DMS53 (cell line): ENCODE data around the gene SNX21.
"Not testable (repeated sequence)": the region's sequence is repeated elsewhere in the genome, so short reads cannot be mapped to it uniquely, and the experiment has no call there.

Experiments
- DNase-seq: peaks from one replicate; lab custom pipeline; 2025; lab: John Stamatoyannopoulos, UW

SNX21 gene, protein sequence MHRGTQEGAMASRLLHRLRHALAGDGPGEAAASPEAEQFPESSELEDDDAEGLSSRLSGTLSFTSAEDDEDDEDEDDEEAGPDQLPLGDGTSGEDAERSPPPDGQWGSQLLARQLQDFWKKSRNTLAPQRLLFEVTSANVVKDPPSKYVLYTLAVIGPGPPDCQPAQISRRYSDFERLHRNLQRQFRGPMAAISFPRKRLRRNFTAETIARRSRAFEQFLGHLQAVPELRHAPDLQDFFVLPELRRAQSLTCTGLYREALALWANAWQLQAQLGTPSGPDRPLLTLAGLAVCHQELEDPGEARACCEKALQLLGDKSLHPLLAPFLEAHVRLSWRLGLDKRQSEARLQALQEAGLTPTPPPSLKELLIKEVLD

DNA sequence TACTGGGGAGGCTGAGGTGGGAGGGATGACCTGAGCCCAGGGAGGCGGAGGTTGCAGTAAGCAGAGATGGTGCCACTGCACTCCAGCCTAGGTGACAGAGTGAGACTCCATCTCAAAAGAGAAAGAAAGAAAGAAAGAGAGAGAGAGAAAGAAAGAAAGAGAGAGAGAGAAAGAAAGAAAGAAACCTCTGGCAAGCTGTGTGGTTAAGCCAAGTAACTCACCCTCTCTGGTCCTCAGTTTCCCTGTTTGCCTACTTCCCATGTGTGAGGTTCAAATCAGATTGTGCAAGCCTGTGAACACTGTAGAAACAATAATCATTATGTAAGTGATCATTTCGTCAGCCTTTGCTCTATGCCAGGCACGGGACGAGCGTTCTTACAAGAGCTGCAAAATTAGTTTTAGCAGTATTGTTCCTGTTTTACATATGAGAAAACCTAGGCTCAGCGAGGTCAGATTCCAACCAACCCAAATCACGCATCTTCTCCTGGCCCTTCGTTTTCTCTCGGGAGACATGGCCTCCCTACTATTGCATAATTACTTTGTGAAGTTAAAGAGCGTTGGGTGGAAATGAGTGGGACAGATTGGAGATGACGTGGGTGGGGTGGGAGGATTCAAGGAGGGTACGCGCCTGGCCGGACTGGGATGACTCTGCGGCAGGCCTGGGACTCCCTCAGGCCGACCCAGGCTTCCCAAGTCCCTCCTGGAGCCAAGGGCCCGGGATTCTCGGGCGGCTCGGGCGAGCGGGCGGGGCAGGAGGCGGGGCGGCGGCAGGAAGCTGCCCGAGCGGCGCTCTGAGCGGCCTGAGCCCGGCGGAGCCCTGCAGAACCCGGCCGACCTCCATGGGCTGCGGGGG is at the start of gene SNX21:
TSS of gene SNX21 (plus strand) at position 770 of the 853 bp plus-strand sequence. CDS start 121 bp downstream, outside the sequence.
- peak; percentile 90 for DNase-seq

DNA sequence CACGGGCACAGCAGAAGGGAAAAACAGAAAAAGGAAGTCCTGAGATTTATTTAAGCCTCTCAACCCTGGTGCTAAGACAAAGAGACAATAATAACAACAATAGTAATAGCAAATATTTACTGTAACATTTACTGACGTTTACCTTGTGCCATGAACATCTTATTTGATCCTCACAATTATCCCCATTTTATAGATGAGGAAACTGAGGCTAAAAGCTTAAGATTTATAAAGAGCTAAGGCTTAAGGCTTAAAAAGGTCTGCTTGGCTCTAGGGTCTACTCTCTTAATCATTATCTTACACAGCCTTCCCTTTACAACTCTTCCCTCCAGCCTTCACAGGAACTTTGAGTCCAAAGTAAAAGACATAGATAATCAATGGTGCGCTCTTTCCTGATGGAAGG is 45.2 kb upstream of the SNX21 start:
- no peak for DNase-seq

GRCh38 chr20:45792317-45793118 is 41.1 kb upstream of the SNX21 start:
- peak; percentile 52 for DNase-seq

DNA sequence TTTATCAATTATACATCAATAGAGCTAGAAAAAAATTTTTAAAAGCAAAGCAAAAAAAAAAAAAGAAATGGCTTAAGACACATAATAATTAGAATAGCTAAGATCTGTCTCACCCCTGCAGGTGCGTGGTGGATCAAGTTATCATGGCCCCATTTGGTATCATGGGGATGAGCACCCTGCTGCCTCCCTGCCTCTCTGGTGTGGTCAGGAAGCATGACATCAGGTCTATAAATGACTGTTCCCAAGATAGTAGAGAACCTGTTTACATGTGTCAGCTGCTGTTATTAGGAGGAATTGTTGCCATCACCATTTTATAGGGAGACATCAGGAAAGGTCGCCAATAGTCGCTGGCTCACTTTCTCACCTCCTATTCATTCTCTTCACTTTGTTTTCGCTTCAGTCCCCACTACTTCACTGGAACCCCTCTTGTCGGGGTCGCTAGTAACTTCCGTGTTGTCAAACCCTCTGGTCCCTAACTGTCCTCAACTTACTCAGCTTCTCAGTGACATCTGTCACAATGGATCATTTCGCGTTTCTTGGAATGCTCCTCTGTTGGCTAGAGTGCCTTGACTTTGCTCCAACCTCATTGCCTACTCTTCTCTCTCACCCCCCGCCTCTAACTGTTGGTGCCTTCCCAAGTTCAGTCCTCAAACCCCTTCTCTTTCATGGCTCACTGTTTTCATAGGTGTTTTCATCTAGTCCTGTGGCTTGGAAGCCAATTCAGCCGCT is 37.1 kb upstream of the SNX21 start:
- no peak for DNase-seq

DNA sequence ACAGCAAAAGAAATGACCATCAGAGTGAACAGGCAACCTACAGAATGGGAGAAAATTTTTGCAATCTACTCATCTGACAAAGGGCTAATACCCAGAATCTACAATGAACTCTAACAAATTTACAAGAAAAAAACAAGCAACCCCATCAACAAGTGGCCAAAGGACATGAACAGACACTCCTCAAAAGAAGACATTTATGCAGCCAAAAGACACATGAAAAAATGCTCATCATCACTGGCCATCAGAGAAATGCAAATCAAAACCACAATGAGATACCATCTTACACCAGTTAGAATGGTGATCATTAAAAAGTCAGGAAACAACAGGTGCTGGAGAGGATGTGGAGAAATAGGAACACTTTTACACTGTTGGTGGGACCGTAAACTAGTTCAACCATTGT is 36.1 kb upstream of the SNX21 start:
- not testable (repeated sequence) for DNase-seq

DNA sequence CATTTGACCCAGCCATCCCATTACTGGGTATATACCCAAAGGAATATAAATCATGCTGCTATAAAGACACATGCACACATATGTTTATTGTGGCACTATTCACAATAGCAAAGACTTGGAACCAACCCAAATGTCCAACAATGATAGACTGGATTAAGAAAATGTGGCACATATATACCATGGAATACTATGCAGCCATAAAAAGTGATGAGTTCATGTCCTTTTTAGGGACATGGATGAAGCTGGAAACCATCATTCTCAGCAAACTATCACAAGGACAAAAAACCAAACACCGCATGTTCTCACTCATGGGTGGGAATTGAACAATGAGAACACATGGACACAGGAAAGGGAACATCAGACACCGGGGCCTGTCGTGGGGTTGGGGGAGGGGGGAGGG is 35.6 kb upstream of the SNX21 start:
- not testable (repeated sequence) for DNase-seq

GRCh38 chr20:45798935-45799642 is 34.5 kb upstream of the SNX21 start:
- peak; percentile 85 for DNase-seq

DNA sequence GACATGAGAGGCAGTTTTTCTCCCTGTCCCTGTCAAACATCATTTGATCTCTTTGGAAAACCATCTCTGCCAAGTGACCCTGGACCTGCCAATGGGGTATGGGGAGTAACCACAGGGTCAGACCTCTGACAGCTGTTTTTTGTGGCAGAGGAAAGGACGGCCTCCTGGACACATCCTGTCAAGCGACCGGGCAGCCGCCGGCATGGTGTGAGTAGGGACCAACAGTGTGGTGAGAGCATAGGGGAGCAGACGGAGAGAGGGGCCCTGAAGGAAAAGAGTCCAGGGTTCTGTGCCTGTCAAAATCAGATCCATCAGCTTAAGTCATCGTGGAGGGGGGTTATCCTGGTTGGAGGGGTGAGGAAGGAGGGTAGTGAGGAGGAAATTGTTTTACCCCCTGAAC is 31.7 kb upstream of the SNX21 start:
- no peak for DNase-seq

DNA sequence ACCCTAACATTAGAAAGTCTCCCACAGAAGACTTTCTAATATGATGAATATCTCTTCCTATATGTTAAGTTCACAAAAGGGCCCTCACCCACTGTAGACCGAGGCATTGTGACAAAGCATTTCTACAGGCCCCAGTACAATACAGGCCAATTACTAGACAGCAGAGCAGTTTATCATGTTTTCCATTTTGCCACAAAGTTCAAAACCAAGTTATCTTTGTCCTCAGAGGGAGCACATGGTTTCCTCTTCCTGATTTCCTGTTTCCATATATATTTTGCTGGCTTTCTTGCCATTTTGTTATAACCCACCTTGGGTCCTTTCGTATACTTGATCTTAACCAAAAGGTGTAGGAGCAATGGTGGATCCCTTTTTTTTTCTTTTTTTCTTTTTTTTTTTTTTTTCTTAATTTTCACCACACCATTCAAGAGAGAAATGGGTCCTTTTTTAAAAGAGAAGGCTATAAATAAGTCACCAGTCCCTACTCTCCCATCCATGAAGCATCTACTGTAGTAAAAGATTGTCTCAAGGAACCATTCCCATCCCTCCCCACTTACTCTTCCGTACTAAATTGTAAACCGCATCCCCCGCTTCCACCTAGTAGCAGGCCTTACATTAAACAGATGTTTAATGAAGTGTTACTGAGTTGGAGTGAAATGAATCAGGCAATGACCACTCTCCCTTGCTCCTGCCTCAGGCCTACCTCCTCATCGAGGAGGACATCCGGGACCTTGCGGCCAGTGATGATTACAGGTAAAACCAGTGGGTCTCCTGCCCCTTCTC is 23.2 kb upstream of the SNX21 start:
- no peak for DNase-seq

- DNase-seq, result peak; percentile 100
These were observed 21.2 kb upstream of the SNX21 start, which contains the start of gene UBE2C for GRCh38 chr20:45812157-45813005. Gene UBE2C (plus strand): TSS chr20:45812644. CDS start chr20:45812696, 52 bp downstream.

GRCh38 chr20:45813006-45813340 is 20.6 kb upstream of the SNX21 start:
- no peak for DNase-seq

DNA sequence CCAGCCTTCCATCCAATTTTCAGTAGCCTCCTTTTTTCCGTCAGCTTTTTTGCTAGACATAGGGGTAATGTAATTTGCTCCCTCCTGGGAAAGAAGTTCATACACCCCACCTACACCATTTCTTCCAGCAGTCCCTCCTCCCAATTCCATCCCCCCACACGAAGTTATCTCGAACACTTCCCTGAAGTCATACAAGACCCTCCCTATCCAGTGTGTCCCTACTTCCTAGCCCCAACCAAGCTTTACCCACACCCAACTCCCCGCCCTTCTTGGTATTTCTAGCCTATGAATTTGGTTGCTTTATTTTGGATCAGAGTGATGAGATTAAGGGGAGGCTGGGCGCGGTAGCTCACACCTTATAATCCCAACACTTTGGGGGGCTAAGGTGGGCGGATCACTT is 20.1 kb upstream of the SNX21 start:
- DNase-seq, result no peak

DNA sequence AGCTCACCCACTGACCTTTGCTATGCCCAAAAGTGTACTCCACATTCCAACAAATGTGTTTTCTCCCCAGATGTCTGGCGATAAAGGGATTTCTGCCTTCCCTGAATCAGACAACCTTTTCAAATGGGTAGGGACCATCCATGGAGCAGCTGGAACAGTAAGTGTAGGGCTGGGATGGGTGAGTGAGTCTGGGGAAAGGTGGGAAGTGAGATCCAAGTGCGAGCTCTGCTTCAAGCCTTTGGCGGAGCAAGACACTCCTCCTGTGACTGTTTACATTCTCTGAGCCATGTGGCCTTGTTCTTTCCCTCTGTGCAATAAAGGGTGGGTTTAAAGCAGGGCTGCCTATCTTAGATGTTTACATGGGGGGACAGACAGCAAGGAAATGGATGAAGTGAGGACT is 19.3 kb upstream of the SNX21 start:
- DNase-seq, result no peak

DNA sequence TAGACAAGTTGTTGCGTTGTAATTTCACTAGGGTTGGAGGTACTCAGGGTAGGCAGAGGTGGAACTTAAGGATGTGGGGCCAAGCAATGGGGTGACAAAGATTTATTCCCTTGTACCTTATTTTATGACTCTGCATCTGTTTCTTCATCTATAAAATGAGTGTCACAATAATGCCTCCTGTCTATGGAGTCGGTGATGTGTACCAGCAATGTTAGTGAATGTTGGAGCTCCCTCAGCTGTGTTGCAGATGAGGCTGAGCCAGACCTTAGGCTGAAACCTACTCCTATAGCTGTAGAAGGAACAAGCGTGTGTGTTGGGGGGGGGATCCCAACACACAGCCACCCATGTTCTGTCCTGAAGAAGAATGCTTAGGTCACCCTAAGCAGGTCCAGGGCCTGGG is 16.6 kb upstream of the SNX21 start:
- no peak for DNase-seq

GRCh38 chr20:45817376-45818194 is 16.0 kb upstream of the SNX21 start:
- DNase-seq, result peak; percentile 26

GRCh38 chr20:45818239-45818638 is 15.4 kb upstream of the SNX21 start:
- DNase-seq, result no peak

DNA sequence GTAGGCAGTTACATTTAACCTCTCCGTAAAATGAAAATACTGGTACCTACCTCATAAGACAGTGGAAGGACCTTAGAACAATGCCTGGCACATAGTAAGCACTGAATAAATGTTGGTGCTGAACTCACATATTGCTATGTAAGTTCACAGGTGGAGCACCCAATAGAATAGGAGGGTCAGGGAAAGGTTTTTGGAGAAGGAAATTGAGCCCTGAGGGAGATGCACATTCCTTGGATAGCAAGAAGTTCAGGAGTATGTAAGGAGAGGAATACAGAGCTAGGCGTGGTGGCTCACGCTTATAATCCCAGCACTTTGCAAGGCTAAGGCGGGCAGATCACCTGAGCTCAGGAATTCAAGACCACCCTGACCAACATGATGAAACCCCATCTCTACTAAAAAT is 14.1 kb upstream of the SNX21 start:
- no peak for DNase-seq

DNA sequence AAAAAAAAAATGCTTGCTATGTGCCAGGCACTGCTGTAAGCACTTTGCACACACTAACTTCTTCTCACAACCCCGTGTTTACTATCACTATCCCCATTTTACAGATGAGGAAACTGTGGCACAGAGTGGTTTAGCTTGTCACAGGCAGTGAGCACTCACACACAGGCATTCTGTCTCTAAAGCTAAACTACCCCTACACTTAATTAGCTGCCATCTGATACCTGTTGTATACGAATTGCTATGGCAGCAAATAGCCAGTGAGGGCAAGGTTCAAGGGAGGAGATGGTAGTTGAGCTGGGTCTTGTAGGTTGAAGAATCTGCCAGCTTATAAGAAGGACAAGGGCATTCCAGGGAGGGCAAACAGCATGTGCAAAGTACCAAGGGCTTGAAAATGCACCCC is 11.7 kb upstream of the SNX21 start:
- DNase-seq, result peak; percentile 42
